ENCODE results near the gene GABRA4. TPM values are rescaled to one million over a fixed set of nuclear protein-coding genes. Genes with fewer than 3 reads are reported as not detected.

GABRA4 gene
- total and polyA plus RNA-seq, 7 donors = 0.09 to 0.36 (median 0.21) TPM; not detected in 3

- no peaks in the 10 kb centered on the region for H3K4me1 ChIP-seq
- WGBS, 2 donors = 92% methylated on average over 12 of the region's 12 CpGs
- no peak within 1 kb of the TSS for H3K4me3 ChIP-seq
- H3K9me3 ChIP-seq = no peaks in the 10 kb centered on the region
- H3K27me3 ChIP-seq = no peaks in the 10 kb centered on the region
- no peak for DNase-seq
- TF ChIP-seq POLR2A (IDR thresholded peaks at IDR 0.05) = no peak
- TF ChIP-seq CTCF (IDR thresholded peaks at IDR 0.05) = no peak
- no peak for TF ChIP-seq EP300 (IDR thresholded peaks at IDR 0.05)
- TF ChIP-seq POLR2AphosphoS5 (IDR thresholded peaks at IDR 0.05) = no peak
- intact Hi-C loops (cut with DNase I) = no loop called here
- H3K27ac ChIP-seq = no peak within 1 kb of the TSS
- H3K36me3 ChIP-seq = no peaks in the 10 kb centered on the region
These were observed 84.3 kb downstream of the GABRA4 start, which contains the start of gene COX7B2 for GRCh38 chr4:46909078-46909477. Gene COX7B2, minus strand, starts transcription at chr4:46909245. Its CDS starts 174,053 bp downstream, at chr4:46735192.

- Histone ChIP-seq H3K36me3 (no peaks in the 10 kb centered on the region), H3K27me3 (no peaks in the 10 kb centered on the region), H3K27ac (no peak overlapping the region), H3K9me3 (no peaks in the 10 kb centered on the region), H3K4me3 (no peak overlapping the region), H3K4me1 (no peaks in the 10 kb centered on the region)
- 83 to 86% methylated on average over 4 of the region's 4 CpGs for WGBS, 2 donors
- intact Hi-C loops (cut with DNase I) = no loop called here
- TF ChIP-seq POLR2A (IDR thresholded peaks at IDR 0.05) (no peak), POLR2AphosphoS5 (IDR thresholded peaks at IDR 0.05) (no peak), CTCF (IDR thresholded peaks at IDR 0.05) (no peak), EP300 (IDR thresholded peaks at IDR 0.05) (no peak)
- no peak for DNase-seq
These were observed 85.2 kb downstream of the GABRA4 start for GRCh38 chr4:46908148-46908547.

GRCh38 chr4:46900082-46900481 lies 93.3 kb downstream of the GABRA4 start:
- Histone ChIP-seq H3K27me3 (no peaks in the 10 kb centered on the region), H3K9me3 (no peaks in the 10 kb centered on the region), H3K36me3 (no peaks in the 10 kb centered on the region), H3K4me3 (no peak overlapping the region), H3K27ac (no peak overlapping the region), H3K4me1 (no peaks in the 10 kb centered on the region)
- intact Hi-C loops (cut with DNase I) = no loop called here
- DNase-seq = no peak
- 69 to 87% methylated on average over 1 of the region's 1 CpG for WGBS, 2 donors
- TF ChIP-seq CTCF (IDR thresholded peaks at IDR 0.05) (no peak), POLR2A (IDR thresholded peaks at IDR 0.05) (no peak), EP300 (IDR thresholded peaks at IDR 0.05) (no peak), POLR2AphosphoS5 (IDR thresholded peaks at IDR 0.05) (no peak)

GRCh38 chr4:46894826-46895225 lies 98.6 kb downstream of the GABRA4 start:
- TF ChIP-seq CTCF (IDR thresholded peaks at IDR 0.05) = no peak
- no peak for TF ChIP-seq EP300 (IDR thresholded peaks at IDR 0.05)
- TF ChIP-seq POLR2A (IDR thresholded peaks at IDR 0.05) = no peak
- no peak for TF ChIP-seq POLR2AphosphoS5 (IDR thresholded peaks at IDR 0.05)
- Histone ChIP-seq H3K4me3 (no peak overlapping the region), H3K9me3 (no peaks in the 10 kb centered on the region), H3K27ac (no peak overlapping the region), H3K36me3 (no peaks in the 10 kb centered on the region), H3K4me1 (no peaks in the 10 kb centered on the region), H3K27me3 (no peaks in the 10 kb centered on the region)
- WGBS, 2 donors = 39 to 42% methylated on average over 5 of the region's 5 CpGs
- intact Hi-C loops (cut with DNase I) = no loop called here
- DNase-seq = no peak

GRCh38 chr4:46890056-46890455 lies 103.3 kb downstream of the GABRA4 start:
- no peak overlapping the region for H3K27ac ChIP-seq
- no peaks in the 10 kb centered on the region for H3K27me3 ChIP-seq
- no peak for DNase-seq
- H3K4me1 ChIP-seq = no peaks in the 10 kb centered on the region
- 81 to 86% methylated on average over 2 of the region's 2 CpGs for WGBS, 2 donors
- TF ChIP-seq POLR2A (IDR thresholded peaks at IDR 0.05) (no peak), POLR2AphosphoS5 (IDR thresholded peaks at IDR 0.05) (no peak), CTCF (IDR thresholded peaks at IDR 0.05) (no peak), EP300 (IDR thresholded peaks at IDR 0.05) (no peak)
- intact Hi-C loops (cut with DNase I) = no loop called here
- H3K9me3 ChIP-seq = no peaks in the 10 kb centered on the region
- no peaks in the 10 kb centered on the region for H3K36me3 ChIP-seq
- no peak overlapping the region for H3K4me3 ChIP-seq
